GM12878 (cell line): ENCODE measurements around the gene TSPEAR. TPM values are rescaled to one million over a fixed set of nuclear protein-coding genes. Genes with fewer than 3 reads are reported as not detected.

Source experiments
- ATAC-seq: fragments of 200-7000 bp; cut with Tn5 transposase; 3 replicates; pipeline ENCODE4 v1.9.1; 2020; ENCODE audit warnings: mild to moderate bottlenecking, moderate library complexity
- BruUV-seq: library from RNA; stranded (reverse); fragments of 400-500 nt; replicated peaks from 2 replicates; lab custom pipeline; 2021; lab: Mats Ljungman, UMichigan
- CTCF ChIA-PET: fragments of 300-600 bp; sonication (Branson Sonifier 250); formaldehyde crosslinking; extraction: SDS; loops from one replicate; lab custom pipeline; 2021; ENCODE audit warnings: inconsistent platforms; lab: Yijun Ruan, JAX
- POLR2A ChIA-PET: fragments of 350-600 bp; formaldehyde crosslinking; extraction: SDS; loops from one replicate; lab custom pipeline; 2021; ENCODE audit warnings: inconsistent platforms; lab: Charles Lee
- RAD21 ChIA-PET: fragments of 300-600 bp; sonication (Branson Sonifier 250); formaldehyde crosslinking; loops from one replicate; lab custom pipeline; 2023; ENCODE audit warnings: antibody characterized with exemption; ENCODE audit not compliant: unreplicated experiment; lab: Charles Lee
- SMC1A ChIA-PET: fragments of 300-600 bp; sonication (Branson Sonifier 250); formaldehyde crosslinking; loops from one replicate; lab custom pipeline; 2023; ENCODE audit not compliant: unreplicated experiment, uncharacterized antibody; lab: Charles Lee
- DNase-seq: peaks from one replicate; pipeline ENCODE4 v3.0.0-alpha.2; 2011; ENCODE audit warnings: low read depth, low spot score
- FAIRE-seq: peaks from 3 replicates; lab custom pipeline; 2011; peaks lifted over from hg19 to GRCh38; lab: Jason Lieb, UNC
- H2AFZ ChIP-seq: 2 replicates; pipeline ENCODE4 v1.6.0; 2011; ENCODE audit warnings: low read depth, low read length, control low read depth; ENCODE audit not compliant: control insufficient read depth
- H3K27ac ChIP-seq: 2 replicates; pipeline ENCODE4 v1.5.1; 2011; ENCODE audit warnings: control low read depth; ENCODE audit not compliant: control insufficient read depth, insufficient read depth
- H3K27me3 ChIP-seq, 2 experiments: replicated peaks in 1 of 2; 2 replicates each; pipeline versions ENCODE4 v1.6.0 to v1.6.1; 2011; ENCODE audit warnings: low read length in 1 of 2; ENCODE audit not compliant: control insufficient read depth in 2 of 2, insufficient read depth in 2 of 2
- H3K36me3 ChIP-seq, 2 experiments: 2 replicates each; pipeline ENCODE4 v1.5.1; 2011; ENCODE audit warnings: low read length in 1 of 2; ENCODE audit not compliant: control insufficient read depth in 2 of 2, insufficient read depth in 2 of 2
- H3K4me1 ChIP-seq: 2 replicates; pipeline ENCODE4 v1.6.1; 2011; ENCODE audit warnings: mild to moderate bottlenecking, low read length, moderate library complexity, mixed read lengths; ENCODE audit not compliant: control insufficient read depth, insufficient read depth
- H3K4me2 ChIP-seq: 2 replicates; pipeline ENCODE4 v1.6.0; 2011; ENCODE audit warnings: control low read depth; ENCODE audit not compliant: control insufficient read depth, insufficient read depth
- H3K4me3 ChIP-seq: fragments of 200-600 bp; sonication (generic); 2 replicates; pipeline ENCODE4 v1.5.1; 2016
- H3K79me2 ChIP-seq: 2 replicates; pipeline ENCODE4 v1.6.0; 2011; ENCODE audit warnings: low read length; ENCODE audit not compliant: control insufficient read depth, insufficient read depth
- H3K9ac ChIP-seq: 2 replicates; pipeline ENCODE4 v1.8.0; 2011; ENCODE audit warnings: low read length, control low read depth, mixed read lengths; ENCODE audit not compliant: control insufficient read depth, insufficient read depth
- H3K9me3 ChIP-seq: replicated peaks from 3 replicates; pipeline ENCODE4 v1.5.1; 2011; ENCODE audit warnings: mild to moderate bottlenecking, low read length; ENCODE audit not compliant: control insufficient read depth, insufficient read depth
- H4K20me1 ChIP-seq: 2 replicates; pipeline ENCODE4 v1.6.0; 2011; ENCODE audit not compliant: control insufficient read depth, insufficient read depth
- BMI1 ChIP-seq: fragments of 450-650 bp; IDR thresholded peaks from 2 replicates; pipeline ENCODE4 v1.6.1; 2016; ENCODE audit warnings: mild to moderate bottlenecking, moderate library complexity, borderline replicate concordance
- CTCF ChIP-seq, 3 experiments: IDR thresholded peaks in 2 of 3; conservative IDR thresholded peaks in 1 of 3; 2 replicates each; pipeline ENCODE4 v1.5.1; 2011; ENCODE audit warnings: low read depth in 3 of 3, low read length in 3 of 3, mild to moderate bottlenecking in 3 of 3, control low read depth in 2 of 3, moderate library complexity in 2 of 3, inconsistent platforms in 1 of 3, mixed read lengths in 1 of 3; ENCODE audit not compliant: control insufficient read depth in 2 of 3, insufficient read depth in 1 of 3; ENCODE audit errors: extremely low read depth in 1 of 3
- HDAC2 ChIP-seq: fragments of 200-600 bp; sonication (generic); IDR thresholded peaks from 2 replicates; pipeline ENCODE4 v1.6.1; 2017
- MEF2B ChIP-seq: fragments of 450-650 bp; IDR thresholded peaks from 2 replicates; pipeline ENCODE4 v1.6.1; 2018; ENCODE audit warnings: mild to moderate bottlenecking, moderate library complexity; ENCODE audit not compliant: partially characterized antibody, poor library complexity, severe bottlenecking
- ZBTB33 ChIP-seq: fragments of 450-650 bp; IDR thresholded peaks from 2 replicates; pipeline ENCODE4 v1.6.1; 2017; ENCODE audit warnings: mild to moderate bottlenecking
- WGBS: methylation state at CpG from one replicate; pipeline ENCODE4 v1.1.6; 2016; ENCODE audit warnings: low lambda C conversion rate; ENCODE audit not compliant: insufficient replicate concordance, insufficient coverage; ENCODE audit errors: missing lambda C conversion rate; 5-methylcytosine and 5-hydroxymethylcytosine counted together
- in situ Hi-C: fragments of 300-500 bp; cut with MboI; formaldehyde crosslinking; loops from 9 replicates; pipeline ENCODE4 v1.14.3; 2018; ENCODE audit warnings: mixed read lengths
- intact Hi-C: fragments of 100-400 bp; cut with micrococcal nuclease; formaldehyde crosslinking; loops from one replicate; pipeline ENCODE4 v1.14.2; 2022; ENCODE audit not compliant: unreplicated experiment
- polyA plus RNA-seq, 11 experiments: library from polyadenylated mRNA; depleted of rRNA in 4 of 11; unstranded in 6 of 11; stranded (reverse) in 5 of 11; fragments of >200 nt; fragmentation: Nextera tagmentation in 4 of 11; fragmentation: Illumina TruSeq in 1 of 11; extraction: Ambion mirVana in 4 of 11; extraction: Trizol in 1 of 11; gene quantifications; 1 replicate in 1 of 11; 2 replicates in 10 of 11; pipeline versions ENCODE4 v1.2.1 to v1.2.3, GENCODE V29; 2011 to 2016; ENCODE audit warnings: inconsistent platforms in 2 of 11, missing spikeins in 2 of 11, low read depth in 1 of 11
- total RNA-seq, 4 experiments: library from RNA; depleted of rRNA in 3 of 4; stranded (reverse); fragments of >200 nt in 3 of 4; fragmentation: Illumina TruSeq in 1 of 4; extraction: Trizol in 1 of 4; gene quantifications; 2 replicates each; pipeline versions ENCODE4 v1.2.1 to v1.2.3, GENCODE V29; 2013 to 2021

Gene TSPEAR
- total and polyA plus RNA-seq, 10 of the 15 experiments (the other 5 are each of a cell fraction or from before 2014, with no cell fraction given) = not detected

- no TSS peak for BruUV-seq
- intact Hi-C loops = no loop called here
These were observed 223.5 kb downstream of the TSPEAR start for GRCh38 chr21:44487831-44488230.

More at GRCh38 chr21:44487831-44488230, 223.5 kb downstream of the TSPEAR start:
- H3K4me3 ChIP-seq = no peak overlapping the region
- H3K27ac ChIP-seq = no peak overlapping the region
- 15% methylated on average over 4 of the region's 4 CpGs for WGBS
- no peaks in the 10 kb centered on the region for H3K4me1 ChIP-seq
- no peaks in the 10 kb centered on the region for H3K79me2 ChIP-seq
- no peaks in the 10 kb centered on the region for H3K27me3 ChIP-seq
- POLR2A ChIA-PET = no interaction called here
- H3K9me3 ChIP-seq = peaks cover 8% of the 10 kb centered on the region; the same call in 2 of the 3 replicates
- FAIRE-seq (no peak), ATAC-seq (no peak), DNase-seq (no peak)
- in situ Hi-C loops = no loop called here
- SMC1A ChIA-PET = no interaction called here
- CTCF ChIA-PET = interaction anchor here (0.9 to 1.0 kb wide), 2 partner anchors 13 to 14 kb away, joined by 3 read pairs; no protein-coding TSS in a partner anchor
- RAD21 ChIA-PET = no interaction called here
- H4K20me1 ChIP-seq = no peaks in the 10 kb centered on the region
- no peaks in the 10 kb centered on the region for H3K36me3 ChIP-seq
- TF ChIP-seq HDAC2 (no peak), CTCF (IDR thresholded peaks at IDR 0.05 in 2 of 3, conservative IDR thresholded peaks at IDR 0.05 in 1 of 3; ENCODE audit: control insufficient read depth in 2 of 3, extremely low read depth in 1 of 3, insufficient read depth in 1 of 3, low read depth in 3 of 3, low read length in 3 of 3) (peak; percentile 22 to 51 (median 41); a peak in 5 of 6 replicates), ZBTB33 (no peak), BMI1 (no peak), MEF2B (no peak)
- no peak overlapping the region for H2AFZ ChIP-seq
- no peak overlapping the region for H3K9ac ChIP-seq
- no peak overlapping the region for H3K4me2 ChIP-seq
